WTC11 (cell line): ENCODE results near the gene TXNL4A. TPM values are rescaled to one million over a fixed set of nuclear protein-coding genes. Genes with fewer than 3 reads are reported as not detected.

Experiments used
- ATAC-seq: fragments of 200-7000 bp; cut with Tn5 transposase; 2 replicates; pipeline ENCODE4 v1.10.0; 2021; ENCODE audit warnings: mild to moderate bottlenecking, moderate library complexity
- CTCF ChIA-PET: fragments of 300-600 bp; sonication (Branson Sonifier 250); formaldehyde crosslinking; loops from one replicate; lab custom pipeline; 2021; ENCODE audit warnings: antibody characterized with exemption; lab: Charles Lee
- POLR2A ChIA-PET: fragments of 350-600 bp; sonication (Branson Sonifier 250); formaldehyde crosslinking; loops from one replicate; lab custom pipeline; 2021; ENCODE audit warnings: antibody characterized with exemption; lab: Charles Lee
- DNase-seq: peaks from one replicate; pipeline ENCODE4 v3.0.0; 2021; ENCODE audit warnings: low spot score
- H3K27ac Mint-ChIP-seq: 2 replicates; pipeline ENCODE4 v1.8.0; 2021; ENCODE audit warnings: mixed read lengths
- H3K27me3 Mint-ChIP-seq: 2 replicates; pipeline ENCODE4 v1.8.0; 2021; ENCODE audit warnings: low read depth, mild to moderate bottlenecking, moderate library complexity, mixed read lengths
- H3K36me3 Mint-ChIP-seq: 2 replicates; pipeline ENCODE4 v1.8.0; 2021; ENCODE audit warnings: mixed read lengths
- H3K4me1 Mint-ChIP-seq: 2 replicates; pipeline ENCODE4 v1.8.0; 2022; ENCODE audit warnings: mixed read lengths
- H3K4me3 Mint-ChIP-seq: 2 replicates; pipeline ENCODE4 v1.8.0; 2021; ENCODE audit warnings: mild to moderate bottlenecking, moderate library complexity, mixed read lengths
- H3K9me3 Mint-ChIP-seq: 2 replicates; pipeline ENCODE4 v1.8.0; 2021; ENCODE audit warnings: mixed read lengths
- CDX4 ChIP-seq: fragments of 250-450 bp; sonication (Bioruptor Pico); IDR thresholded peaks from 2 replicates; pipeline ENCODE4 v1.9.0; 2021; ENCODE audit warnings: moderate library complexity, mild to moderate bottlenecking, inconsistent platforms, borderline replicate concordance
- CREM ChIP-seq: sonication (generic); formaldehyde crosslinking; IDR thresholded peaks from 2 replicates; pipeline ENCODE4 v1.8.1; 2022; ENCODE audit warnings: mild to moderate bottlenecking, missing genetic modification reagents, moderate library complexity
- E2F1 ChIP-seq: sonication (generic); formaldehyde crosslinking; IDR thresholded peaks from 2 replicates; pipeline ENCODE4 v1.8.0; 2022; ENCODE audit warnings: mild to moderate bottlenecking, missing genetic modification reagents
- GTF2I ChIP-seq: fragments of 250-450 bp; sonication (Bioruptor Pico); conservative IDR thresholded peaks from 2 replicates; pipeline ENCODE4 v1.4.0; 2021; ENCODE audit warnings: mild to moderate bottlenecking
- SMAD3 ChIP-seq: sonication (generic); formaldehyde crosslinking; IDR thresholded peaks from 2 replicates; pipeline ENCODE4 v1.8.0; 2022; ENCODE audit warnings: missing genetic modification reagents, mild to moderate bottlenecking, borderline replicate concordance
- SP1 ChIP-seq: sonication (generic); formaldehyde crosslinking; conservative IDR thresholded peaks from 2 replicates; pipeline ENCODE4 v1.8.1; 2022; ENCODE audit warnings: missing genetic modification reagents
- TCF7 ChIP-seq: sonication (generic); formaldehyde crosslinking; IDR thresholded peaks from 2 replicates; pipeline ENCODE4 v1.8.0; 2022; ENCODE audit warnings: mild to moderate bottlenecking, low read depth, missing genetic modification reagents, moderate library complexity
- TEAD1 ChIP-seq: sonication (generic); formaldehyde crosslinking; IDR thresholded peaks from 2 replicates; pipeline ENCODE4 v1.8.0; 2022; ENCODE audit warnings: mild to moderate bottlenecking, missing genetic modification reagents
- TEAD4 ChIP-seq: sonication (generic); formaldehyde crosslinking; IDR thresholded peaks from 2 replicates; pipeline ENCODE4 v1.8.0; 2022; ENCODE audit warnings: mild to moderate bottlenecking, missing genetic modification reagents
- ZBTB21 ChIP-seq: sonication (generic); formaldehyde crosslinking; IDR thresholded peaks from 2 replicates; pipeline ENCODE4 v1.8.1; 2023; ENCODE audit warnings: mild to moderate bottlenecking, missing genetic modification reagents, borderline replicate concordance
- ZNF232 ChIP-seq: sonication (generic); formaldehyde crosslinking; IDR thresholded peaks from 2 replicates; pipeline ENCODE4 v1.8.0; 2022; ENCODE audit warnings: mild to moderate bottlenecking, missing genetic modification reagents
- ZNF281 ChIP-seq: sonication (generic); formaldehyde crosslinking; IDR thresholded peaks from 2 replicates; pipeline ENCODE4 v1.8.0; 2023; ENCODE audit warnings: mild to moderate bottlenecking, missing genetic modification reagents
- ZSCAN18 ChIP-seq: fragments of 250-450 bp; sonication (Bioruptor Pico); IDR thresholded peaks from 2 replicates; pipeline ENCODE4 v2.1.2; 2022; ENCODE audit warnings: mild to moderate bottlenecking, moderate library complexity
- total RNA-seq: library from RNA; stranded (reverse); gene quantifications from 3 replicates; pipeline ENCODE4 v1.2.3, GENCODE V29; 2021
- TF ChIP-seq, protein P1 (sequence below): sonication (generic); formaldehyde crosslinking; IDR thresholded peaks from 2 replicates; pipeline ENCODE4 v1.8.1; 2023; ENCODE audit warnings: mild to moderate bottlenecking, missing genetic modification reagents
- TF ChIP-seq, protein P2 (sequence below): sonication (generic); formaldehyde crosslinking; IDR thresholded peaks from 2 replicates; pipeline ENCODE4 v1.8.0; 2022; ENCODE audit warnings: mild to moderate bottlenecking, missing genetic modification reagents
- TF ChIP-seq, protein P3 (sequence below): sonication (generic); formaldehyde crosslinking; IDR thresholded peaks from 2 replicates; pipeline ENCODE4 v1.8.0; 2022; ENCODE audit warnings: missing genetic modification reagents

Gene TXNL4A
- total RNA-seq, 1 experiment from 2014 or later: 157 TPM

DNA sequence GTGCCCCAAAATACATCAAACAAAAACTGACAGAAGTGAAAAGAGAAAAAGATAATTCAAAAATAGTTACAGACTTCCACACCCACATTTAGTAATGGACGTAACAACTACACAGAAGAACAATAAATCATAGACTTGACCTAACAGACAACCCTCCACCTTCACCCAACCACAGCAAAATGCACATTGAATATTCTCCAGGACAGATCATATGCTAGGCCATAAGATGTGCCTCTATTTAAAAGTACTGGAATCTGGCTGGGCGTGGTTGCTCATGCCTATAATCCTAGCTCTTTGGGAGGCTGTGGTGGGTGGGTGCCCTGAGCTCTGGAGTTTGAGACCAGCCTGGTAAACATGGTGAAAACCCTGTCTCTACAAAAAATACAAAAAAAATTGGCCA, 56.9 kb downstream of the TXNL4A start:
- CTCF ChIA-PET: no interaction called here
- TF ChIP-seq CDX4 (CRISPR knock-in tag): no peak
- TF ChIP-seq SMAD3 (CRISPR knock-in tag): no peak
- TF ChIP-seq ZNF281 (CRISPR knock-in tag): no peak
- no peak for TF ChIP-seq CREM
- TF ChIP-seq, protein P1, sequence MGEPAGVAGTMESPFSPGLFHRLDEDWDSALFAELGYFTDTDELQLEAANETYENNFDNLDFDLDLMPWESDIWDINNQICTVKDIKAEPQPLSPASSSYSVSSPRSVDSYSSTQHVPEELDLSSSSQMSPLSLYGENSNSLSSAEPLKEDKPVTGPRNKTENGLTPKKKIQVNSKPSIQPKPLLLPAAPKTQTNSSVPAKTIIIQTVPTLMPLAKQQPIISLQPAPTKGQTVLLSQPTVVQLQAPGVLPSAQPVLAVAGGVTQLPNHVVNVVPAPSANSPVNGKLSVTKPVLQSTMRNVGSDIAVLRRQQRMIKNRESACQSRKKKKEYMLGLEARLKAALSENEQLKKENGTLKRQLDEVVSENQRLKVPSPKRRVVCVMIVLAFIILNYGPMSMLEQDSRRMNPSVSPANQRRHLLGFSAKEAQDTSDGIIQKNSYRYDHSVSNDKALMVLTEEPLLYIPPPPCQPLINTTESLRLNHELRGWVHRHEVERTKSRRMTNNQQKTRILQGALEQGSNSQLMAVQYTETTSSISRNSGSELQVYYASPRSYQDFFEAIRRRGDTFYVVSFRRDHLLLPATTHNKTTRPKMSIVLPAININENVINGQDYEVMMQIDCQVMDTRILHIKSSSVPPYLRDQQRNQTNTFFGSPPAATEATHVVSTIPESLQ (CRISPR knock-in tag): no peak
- TF ChIP-seq, protein P2, sequence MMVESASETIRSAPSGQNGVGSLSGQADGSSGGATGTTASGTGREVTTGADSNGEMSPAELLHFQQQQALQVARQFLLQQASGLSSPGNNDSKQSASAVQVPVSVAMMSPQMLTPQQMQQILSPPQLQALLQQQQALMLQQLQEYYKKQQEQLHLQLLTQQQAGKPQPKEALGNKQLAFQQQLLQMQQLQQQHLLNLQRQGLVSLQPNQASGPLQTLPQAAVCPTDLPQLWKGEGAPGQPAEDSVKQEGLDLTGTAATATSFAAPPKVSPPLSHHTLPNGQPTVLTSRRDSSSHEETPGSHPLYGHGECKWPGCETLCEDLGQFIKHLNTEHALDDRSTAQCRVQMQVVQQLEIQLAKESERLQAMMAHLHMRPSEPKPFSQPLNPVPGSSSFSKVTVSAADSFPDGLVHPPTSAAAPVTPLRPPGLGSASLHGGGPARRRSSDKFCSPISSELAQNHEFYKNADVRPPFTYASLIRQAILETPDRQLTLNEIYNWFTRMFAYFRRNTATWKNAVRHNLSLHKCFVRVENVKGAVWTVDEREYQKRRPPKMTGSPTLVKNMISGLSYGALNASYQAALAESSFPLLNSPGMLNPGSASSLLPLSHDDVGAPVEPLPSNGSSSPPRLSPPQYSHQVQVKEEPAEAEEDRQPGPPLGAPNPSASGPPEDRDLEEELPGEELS: no peak
- no peak for TF ChIP-seq TEAD1
- TF ChIP-seq TEAD4 (CRISPR knock-in tag): no peak
- TF ChIP-seq SP1 (CRISPR knock-in tag): no peak
- TF ChIP-seq ZNF232 (CRISPR knock-in tag): no peak
- TF ChIP-seq, protein P3, sequence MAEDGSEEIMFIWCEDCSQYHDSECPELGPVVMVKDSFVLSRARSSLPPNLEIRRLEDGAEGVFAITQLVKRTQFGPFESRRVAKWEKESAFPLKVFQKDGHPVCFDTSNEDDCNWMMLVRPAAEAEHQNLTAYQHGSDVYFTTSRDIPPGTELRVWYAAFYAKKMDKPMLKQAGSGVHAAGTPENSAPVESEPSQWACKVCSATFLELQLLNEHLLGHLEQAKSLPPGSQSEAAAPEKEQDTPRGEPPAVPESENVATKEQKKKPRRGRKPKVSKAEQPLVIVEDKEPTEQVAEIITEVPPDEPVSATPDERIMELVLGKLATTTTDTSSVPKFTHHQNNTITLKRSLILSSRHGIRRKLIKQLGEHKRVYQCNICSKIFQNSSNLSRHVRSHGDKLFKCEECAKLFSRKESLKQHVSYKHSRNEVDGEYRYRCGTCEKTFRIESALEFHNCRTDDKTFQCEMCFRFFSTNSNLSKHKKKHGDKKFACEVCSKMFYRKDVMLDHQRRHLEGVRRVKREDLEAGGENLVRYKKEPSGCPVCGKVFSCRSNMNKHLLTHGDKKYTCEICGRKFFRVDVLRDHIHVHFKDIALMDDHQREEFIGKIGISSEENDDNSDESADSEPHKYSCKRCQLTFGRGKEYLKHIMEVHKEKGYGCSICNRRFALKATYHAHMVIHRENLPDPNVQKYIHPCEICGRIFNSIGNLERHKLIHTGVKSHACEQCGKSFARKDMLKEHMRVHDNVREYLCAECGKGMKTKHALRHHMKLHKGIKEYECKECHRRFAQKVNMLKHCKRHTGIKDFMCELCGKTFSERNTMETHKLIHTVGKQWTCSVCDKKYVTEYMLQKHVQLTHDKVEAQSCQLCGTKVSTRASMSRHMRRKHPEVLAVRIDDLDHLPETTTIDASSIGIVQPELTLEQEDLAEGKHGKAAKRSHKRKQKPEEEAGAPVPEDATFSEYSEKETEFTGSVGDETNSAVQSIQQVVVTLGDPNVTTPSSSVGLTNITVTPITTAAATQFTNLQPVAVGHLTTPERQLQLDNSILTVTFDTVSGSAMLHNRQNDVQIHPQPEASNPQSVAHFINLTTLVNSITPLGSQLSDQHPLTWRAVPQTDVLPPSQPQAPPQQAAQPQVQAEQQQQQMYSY (CRISPR knock-in tag): no peak
- no peak for TF ChIP-seq ZBTB21 (CRISPR knock-in tag)
- TF ChIP-seq E2F1: no peak
- TF ChIP-seq GTF2I (CRISPR knock-in tag): no peak
- no peak for TF ChIP-seq ZSCAN18 (CRISPR knock-in tag)
- no peak for TF ChIP-seq TCF7 (CRISPR knock-in tag)
- TF ChIP-seq, all 79 proteins: peak for 0
- peaks cover 38% of the 10 kb centered on the region for H3K36me3 Mint-ChIP-seq
- peaks cover 50% of the 10 kb centered on the region for H3K9me3 Mint-ChIP-seq
- no peak overlapping the region for H3K27ac Mint-ChIP-seq
- no peak for ATAC-seq
- DNase-seq: no peak
- H3K4me3 Mint-ChIP-seq: no peak overlapping the region
- POLR2A ChIA-PET: no interaction called here
- no peaks in the 10 kb centered on the region; the same call in 1 of the 2 replicates for H3K27me3 Mint-ChIP-seq
- peaks cover 15% of the 10 kb centered on the region for H3K4me1 Mint-ChIP-seq
